Testis (tissue), 3 donors: ENCODE measurements around the gene PCP4L1. TPM values are rescaled to one million over a fixed set of nuclear protein-coding genes. Genes with fewer than 3 reads are reported as not detected.

Experiments used
- DNase-seq: peaks from one replicate; pipeline ENCODE4 v3.0.0-alpha.2; 2019
- H3K27ac ChIP-seq, 2 donors: fragments of 200-600 bp; sonication (generic); one replicate each; pipeline ENCODE4 v1.5.1; 2019
- H3K27me3 ChIP-seq: fragments of 200-600 bp; sonication (generic); one replicate; pipeline ENCODE4 v1.5.1; 2019
- H3K36me3 ChIP-seq: fragments of 200-600 bp; sonication (generic); one replicate; pipeline ENCODE4 v1.5.1; 2017; ENCODE audit warnings: low read depth; ENCODE audit errors: missing control alignments
- H3K4me1 ChIP-seq: fragments of 200-600 bp; sonication (generic); one replicate; pipeline ENCODE4 v1.5.1; 2019
- H3K4me3 ChIP-seq, 2 donors: fragments of 200-600 bp; sonication (generic); one replicate each; pipeline ENCODE4 v1.5.1; 2017 to 2019
- H3K9me3 ChIP-seq: fragments of 200-600 bp; sonication (generic); one replicate; pipeline ENCODE4 v1.5.1; 2017
- POLR2A ChIP-seq: fragments of 450-650 bp; IDR thresholded peaks from one replicate; pipeline ENCODE4 v1.6.1; 2017; ENCODE audit warnings: antibody characterized with exemption, mild to moderate bottlenecking, moderate library complexity
- WGBS, 2 donors: methylation state at CpG; one replicate each; pipeline ENCODE4 v1.1.5; 2018; 5-methylcytosine and 5-hydroxymethylcytosine counted together
- intact Hi-C: fragments of 100-400 bp; cut with DNase I; formaldehyde crosslinking; loops from one replicate; pipeline ENCODE4 v1.15.1; 2023; ENCODE audit warnings: low total_unique reads
- polyA plus RNA-seq: library from polyadenylated mRNA; stranded (reverse); fragments of 350-450 nt; fragmentation: Illumina TruSeq; extraction: RNeasy Lipid Tissue Mini Kit (QIAGEN cat#74804); gene quantifications from one replicate; pipeline ENCODE4 v1.2.3, GENCODE V29; 2014; ENCODE audit warnings: low read depth, low replicate concordance; ENCODE audit not compliant: insufficient read depth
- total RNA-seq, 2 donors: library from RNA; depleted of rRNA; stranded (reverse); fragments of >200 nt; gene quantifications; one replicate each; pipeline ENCODE4 v1.2.3, GENCODE V29; 2016
- TF ChIP-seq, protein P1 (sequence below), 3 experiments: fragments of 450-650 bp in 2 of 3; fragments of 200-600 bp in 1 of 3; sonication (generic) in 1 of 3; IDR thresholded peaks; one replicate each; pipeline ENCODE4 v1.5.1; 2016 to 2019; ENCODE audit warnings: antibody characterized with exemption in 3 of 3, mild to moderate bottlenecking in 2 of 3, moderate library complexity in 1 of 3

The PCP4L1 gene
- total and polyA plus RNA-seq, 3 donors from 2014 or later: 0.79 to 4.3 (median 3.0) TPM

DNA sequence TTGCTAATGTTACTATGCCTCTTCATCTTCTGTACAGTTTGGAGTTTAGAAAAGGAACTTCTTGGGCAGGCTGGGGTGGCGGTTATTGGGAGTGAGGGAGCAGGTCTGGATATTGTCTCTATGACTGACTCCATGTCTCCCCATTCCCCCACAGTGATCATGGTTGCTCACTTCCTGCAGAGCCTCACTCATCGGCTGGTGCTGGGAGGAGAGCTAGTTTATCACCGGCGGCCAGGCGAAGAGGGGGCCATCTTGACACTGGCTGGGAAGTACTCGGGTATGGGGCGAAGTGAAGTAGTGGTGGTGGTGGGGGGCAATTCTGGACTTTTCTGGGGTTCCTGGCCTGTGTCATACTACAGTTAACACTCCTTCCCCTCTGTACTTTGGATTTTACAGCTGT, 30.5 kb upstream of the PCP4L1 start:
- Histone ChIP-seq H3K4me1 (peaks cover 15% of the 10 kb centered on the region), H3K9me3 (no peaks in the 10 kb centered on the region), H3K27me3 (no peaks in the 10 kb centered on the region), H3K27ac (no peak overlapping the region), H3K36me3 (no peaks in the 10 kb centered on the region), H3K4me3 (no peak overlapping the region)
- TF ChIP-seq, protein P1, sequence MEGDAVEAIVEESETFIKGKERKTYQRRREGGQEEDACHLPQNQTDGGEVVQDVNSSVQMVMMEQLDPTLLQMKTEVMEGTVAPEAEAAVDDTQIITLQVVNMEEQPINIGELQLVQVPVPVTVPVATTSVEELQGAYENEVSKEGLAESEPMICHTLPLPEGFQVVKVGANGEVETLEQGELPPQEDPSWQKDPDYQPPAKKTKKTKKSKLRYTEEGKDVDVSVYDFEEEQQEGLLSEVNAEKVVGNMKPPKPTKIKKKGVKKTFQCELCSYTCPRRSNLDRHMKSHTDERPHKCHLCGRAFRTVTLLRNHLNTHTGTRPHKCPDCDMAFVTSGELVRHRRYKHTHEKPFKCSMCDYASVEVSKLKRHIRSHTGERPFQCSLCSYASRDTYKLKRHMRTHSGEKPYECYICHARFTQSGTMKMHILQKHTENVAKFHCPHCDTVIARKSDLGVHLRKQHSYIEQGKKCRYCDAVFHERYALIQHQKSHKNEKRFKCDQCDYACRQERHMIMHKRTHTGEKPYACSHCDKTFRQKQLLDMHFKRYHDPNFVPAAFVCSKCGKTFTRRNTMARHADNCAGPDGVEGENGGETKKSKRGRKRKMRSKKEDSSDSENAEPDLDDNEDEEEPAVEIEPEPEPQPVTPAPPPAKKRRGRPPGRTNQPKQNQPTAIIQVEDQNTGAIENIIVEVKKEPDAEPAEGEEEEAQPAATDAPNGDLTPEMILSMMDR (IDR thresholded peaks at IDR 0.05): no peak
- no peak for TF ChIP-seq POLR2A
- intact Hi-C loops: no loop called here
- 91% methylated on average over 6 to 7 of the region's 7 CpGs for WGBS, 2 donors
- no peak for DNase-seq

DNA sequence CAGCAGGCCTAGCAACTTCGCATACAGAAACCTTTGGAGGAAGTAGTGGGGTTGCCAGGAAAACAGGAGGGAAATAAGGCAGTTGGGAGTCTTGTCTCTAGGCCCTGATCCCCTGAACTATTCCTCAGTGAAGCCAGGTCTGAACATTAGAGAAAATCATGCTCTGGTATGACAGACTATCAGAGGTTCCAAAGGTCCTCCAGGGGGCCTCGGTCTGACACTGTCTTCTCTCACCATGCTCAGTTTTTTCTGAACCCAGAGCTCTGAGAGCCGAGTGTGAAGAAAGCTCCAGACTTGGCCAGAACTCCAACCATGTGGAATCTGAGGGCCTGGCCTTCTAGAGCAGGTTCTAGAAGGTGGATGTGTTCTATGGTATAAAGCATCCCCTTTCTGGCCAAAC, 28.6 kb upstream of the PCP4L1 start:
- DNase-seq: no peak
- H3K4me3 ChIP-seq: no peak overlapping the region
- no peaks in the 10 kb centered on the region for H3K9me3 ChIP-seq
- H3K4me1 ChIP-seq: peaks cover 15% of the 10 kb centered on the region
- no peaks in the 10 kb centered on the region for H3K27me3 ChIP-seq
- no peak overlapping the region for H3K27ac ChIP-seq
- no peaks in the 10 kb centered on the region for H3K36me3 ChIP-seq
- WGBS, 2 donors: 52 to 68% methylated on average over 3 of the region's 3 CpGs
- intact Hi-C loops: no loop called here
- TF ChIP-seq, protein P1 (IDR thresholded peaks at IDR 0.05): no peak
- TF ChIP-seq POLR2A: no peak

DNA sequence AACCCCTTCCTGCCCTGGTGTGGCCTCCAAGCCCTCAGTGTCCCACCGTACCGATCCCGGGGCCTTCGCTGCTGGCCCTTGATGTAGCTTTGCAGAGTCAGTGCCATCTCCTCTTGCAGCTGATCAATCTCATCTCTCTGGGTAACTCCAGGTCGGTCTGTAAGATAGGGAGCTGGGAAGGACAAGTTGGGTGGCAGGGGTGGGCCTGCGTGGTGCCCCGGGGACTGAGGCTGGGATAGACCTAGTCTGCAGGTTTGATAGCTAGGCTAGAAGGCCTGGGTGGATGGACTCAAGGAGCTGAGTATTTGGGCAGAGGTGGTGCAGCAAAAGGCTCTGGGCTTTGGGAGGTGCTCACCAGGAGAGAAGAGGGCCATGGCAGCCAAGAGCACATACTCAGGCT, 27.8 kb upstream of the PCP4L1 start:
- no peak for DNase-seq
- Histone ChIP-seq H3K4me3 (no peak overlapping the region), H3K27me3 (no peaks in the 10 kb centered on the region), H3K9me3 (no peaks in the 10 kb centered on the region), H3K4me1 (peaks cover 15% of the 10 kb centered on the region), H3K27ac (no peak overlapping the region), H3K36me3 (no peaks in the 10 kb centered on the region)
- intact Hi-C loops: no loop called here
- TF ChIP-seq POLR2A: no peak
- TF ChIP-seq, protein P1 (IDR thresholded peaks at IDR 0.05): no peak
- 91 to 92% methylated on average over 6 to 7 of the region's 7 CpGs for WGBS, 2 donors

GRCh38 chr1:161233102-161233501, 25.4 kb upstream of the PCP4L1 start:
- no peak for TF ChIP-seq POLR2A
- TF ChIP-seq, protein P1 (IDR thresholded peaks at IDR 0.05): no peak
- no peaks in the 10 kb centered on the region for H3K9me3 ChIP-seq
- H3K4me3 ChIP-seq: no peak overlapping the region
- H3K36me3 ChIP-seq: no peaks in the 10 kb centered on the region
- H3K4me1 ChIP-seq: no peaks in the 10 kb centered on the region
- WGBS, 2 donors: 83 to 93% methylated on average over 2 to 9 of the region's 9 CpGs
- no peak overlapping the region for H3K27ac ChIP-seq
- no peaks in the 10 kb centered on the region for H3K27me3 ChIP-seq
- intact Hi-C loops: no loop called here
- no peak for DNase-seq

DNA sequence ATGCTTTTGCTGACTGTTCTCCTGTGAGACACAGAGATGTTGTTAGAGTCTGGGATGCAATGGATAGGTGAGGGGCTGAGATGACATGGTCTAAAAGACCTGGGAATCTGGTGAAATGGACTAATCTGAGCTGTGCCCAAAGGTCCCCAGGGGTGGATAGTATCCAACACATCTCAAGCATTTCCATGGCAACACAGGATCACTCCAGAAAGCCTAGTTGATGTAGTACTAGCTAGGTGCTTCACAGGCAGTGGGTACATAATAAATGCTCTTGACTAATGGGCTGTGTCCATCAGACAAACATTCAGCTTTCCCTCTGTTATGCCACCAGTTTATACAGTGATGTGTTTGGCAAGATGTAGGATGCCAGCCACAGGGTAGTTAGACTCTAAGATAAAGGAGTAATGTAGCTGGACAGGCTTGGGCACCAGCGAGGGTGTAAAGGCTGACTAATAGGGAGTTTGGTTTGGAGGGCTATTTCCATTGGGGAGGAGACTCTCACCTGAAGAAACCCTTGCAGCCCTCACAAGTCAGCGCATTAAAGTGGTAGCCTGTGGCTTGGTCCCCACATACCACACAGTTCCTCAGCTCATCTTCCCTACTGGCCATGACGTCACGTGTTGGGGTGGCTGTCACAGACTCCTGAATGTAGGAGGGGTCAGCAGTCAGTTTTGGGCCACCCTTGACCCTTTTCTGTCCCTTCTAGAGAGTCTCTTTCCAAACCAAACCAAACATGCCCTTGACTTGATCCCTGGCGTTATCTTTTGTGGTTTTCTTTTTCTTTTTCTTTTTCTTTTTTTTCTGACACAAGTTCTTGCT, 22.4 kb upstream of the PCP4L1 start:
- intact Hi-C loops: no loop called here
- no peaks in the 10 kb centered on the region for H3K27me3 ChIP-seq
- no peaks in the 10 kb centered on the region for H3K36me3 ChIP-seq
- DNase-seq: no peak
- H3K4me3 ChIP-seq: no peak overlapping the region
- H3K4me1 ChIP-seq: no peaks in the 10 kb centered on the region
- H3K9me3 ChIP-seq: no peaks in the 10 kb centered on the region
- 71 to 90% methylated on average over 5 of the region's 5 CpGs for WGBS, 2 donors
- TF ChIP-seq, protein P1 (IDR thresholded peaks at IDR 0.05): no peak
- TF ChIP-seq POLR2A: no peak
- no peak overlapping the region for H3K27ac ChIP-seq
